Upper lobe of left lung (tissue), 4 donors: Measurements from ENCODE around the gene NAT9.

Experiments
- CTCF ChIP-seq, 6 experiments: fragments of 450-650 bp in 4 of 6; fragments of 200-600 bp in 2 of 6; sonication (generic) in 2 of 6; IDR thresholded peaks; one replicate each; pipeline ENCODE4 v1.5.1; 2016 to 2019; ENCODE audit warnings: antibody characterized with exemption in 6 of 6
- POLR2A ChIP-seq, 4 donors: fragments of 450-650 bp; IDR thresholded peaks; one replicate each; pipeline ENCODE4 v1.5.1; 2016 to 2017; ENCODE audit warnings: antibody characterized with exemption in 4 of 4, mild to moderate bottlenecking in 2 of 4
- POLR2AphosphoS5 ChIP-seq, 2 donors: sonication (generic); formaldehyde crosslinking; IDR thresholded peaks; one replicate each; pipeline ENCODE4 v1.5.1; 2017; ENCODE audit warnings: antibody characterized with exemption in 2 of 2

GRCh38 chr17:74744349-74744713 lies 31.8 kb downstream of the NAT9 start:
- TF ChIP-seq POLR2AphosphoS5 (IDR thresholded peaks at IDR 0.05) (no peak), POLR2A (IDR thresholded peaks at IDR 0.05) (no peak), CTCF (IDR thresholded peaks at IDR 0.05) (no peak)
